GM19238 (cell line): ENCODE data around the gene APBA3.

ENCODE experiments used
- DNase-seq: peaks from one replicate; pipeline ENCODE4 v3.0.0; 2011; ENCODE audit warnings: low spot score; ENCODE audit not compliant: insufficient read length

APBA3 gene

GRCh38 chr19:3788996-3789778, 27.7 kb upstream of the APBA3 start:
- no peak for DNase-seq

GRCh38 chr19:3785938-3786824, 24.7 kb upstream of the APBA3 start, which contains the start of gene MATK:
MATK (minus strand) TSS chr19:3786381; CDS start chr19:3785135, 1,246 bp downstream.
- DNase-seq = no peak

GRCh38 chr19:3785451-3785937, 24.0 kb upstream of the APBA3 start:
- no peak for DNase-seq

- no peak for DNase-seq
Observed at GRCh38 chr19:3784607-3785450, 23.3 kb upstream of the APBA3 start.

GRCh38 chr19:3783660-3784584, 22.4 kb upstream of the APBA3 start:
- no peak for DNase-seq

GRCh38 chr19:3782903-3783302, 21.4 kb upstream of the APBA3 start:
- no peak for DNase-seq

- no peak for DNase-seq
Observed at GRCh38 chr19:3782330-3782729, 20.8 kb upstream of the APBA3 start.

GRCh38 chr19:3781603-3782002, 20.1 kb upstream of the APBA3 start:
- no peak for DNase-seq

- no peak for DNase-seq
Observed at GRCh38 chr19:3780786-3781304, 19.4 kb upstream of the APBA3 start.

GRCh38 chr19:3778899-3779723, 17.6 kb upstream of the APBA3 start:
- DNase-seq = no peak

GRCh38 chr19:3778104-3778867, 16.8 kb upstream of the APBA3 start:
- no peak for DNase-seq

- no peak for DNase-seq
Observed at GRCh38 chr19:3776479-3777040, 15.1 kb upstream of the APBA3 start.

- no peak for DNase-seq
Observed at GRCh38 chr19:3775831-3776230, 14.3 kb upstream of the APBA3 start.

- no peak for DNase-seq
Observed at GRCh38 chr19:3775374-3775711, 13.9 kb upstream of the APBA3 start.

- DNase-seq = no peak
Observed at GRCh38 chr19:3774621-3775373, 13.3 kb upstream of the APBA3 start.

- DNase-seq = no peak
Observed at GRCh38 chr19:3773814-3774515, 12.5 kb upstream of the APBA3 start.
